HG02981 (cell line): ENCODE results near the gene LRRN2.

Source experiments
- ATAC-seq: cut with Tn5 transposase; IDR thresholded peaks from one replicate; pipeline ENCODE4 v1.9.1; 2021; ENCODE audit warnings: mild to moderate bottlenecking, moderate library complexity; ENCODE audit not compliant: unreplicated experiment

LRRN2 gene

DNA sequence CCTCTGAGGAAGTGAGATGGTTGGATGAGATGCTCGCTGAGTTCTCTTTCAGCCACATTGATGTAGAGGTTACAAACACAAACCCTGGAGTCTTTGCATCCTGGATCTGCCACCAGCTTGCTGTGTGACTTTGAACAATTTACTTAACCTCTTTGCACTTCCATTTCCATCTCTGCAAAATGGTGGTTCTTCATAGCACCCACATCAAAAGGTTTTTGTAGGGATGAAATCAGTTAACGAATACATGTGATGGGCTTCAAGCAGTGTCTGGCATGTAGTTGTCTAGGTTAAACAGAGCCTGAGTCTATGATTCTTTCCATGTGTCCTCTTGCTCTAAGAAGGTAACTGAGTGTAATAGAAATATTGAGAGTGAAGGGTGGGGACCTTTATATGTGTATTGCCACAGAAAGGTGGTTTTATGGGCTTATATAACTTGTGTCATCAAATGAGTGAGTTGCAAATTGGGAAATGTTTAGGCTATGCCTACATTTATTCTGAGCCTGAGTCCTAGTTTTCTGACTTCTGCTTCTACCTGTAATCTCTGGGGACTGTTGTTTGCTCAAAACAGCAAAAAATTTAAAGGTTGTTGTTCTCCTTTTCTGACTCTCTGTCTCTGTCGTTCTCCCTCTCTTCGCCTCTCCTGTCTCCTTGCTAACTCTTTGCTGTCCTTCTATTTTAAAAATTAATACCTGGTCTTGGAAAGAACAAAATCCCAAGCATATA lies 27.3 kb upstream of the LRRN2 start:
- no peak for ATAC-seq

DNA sequence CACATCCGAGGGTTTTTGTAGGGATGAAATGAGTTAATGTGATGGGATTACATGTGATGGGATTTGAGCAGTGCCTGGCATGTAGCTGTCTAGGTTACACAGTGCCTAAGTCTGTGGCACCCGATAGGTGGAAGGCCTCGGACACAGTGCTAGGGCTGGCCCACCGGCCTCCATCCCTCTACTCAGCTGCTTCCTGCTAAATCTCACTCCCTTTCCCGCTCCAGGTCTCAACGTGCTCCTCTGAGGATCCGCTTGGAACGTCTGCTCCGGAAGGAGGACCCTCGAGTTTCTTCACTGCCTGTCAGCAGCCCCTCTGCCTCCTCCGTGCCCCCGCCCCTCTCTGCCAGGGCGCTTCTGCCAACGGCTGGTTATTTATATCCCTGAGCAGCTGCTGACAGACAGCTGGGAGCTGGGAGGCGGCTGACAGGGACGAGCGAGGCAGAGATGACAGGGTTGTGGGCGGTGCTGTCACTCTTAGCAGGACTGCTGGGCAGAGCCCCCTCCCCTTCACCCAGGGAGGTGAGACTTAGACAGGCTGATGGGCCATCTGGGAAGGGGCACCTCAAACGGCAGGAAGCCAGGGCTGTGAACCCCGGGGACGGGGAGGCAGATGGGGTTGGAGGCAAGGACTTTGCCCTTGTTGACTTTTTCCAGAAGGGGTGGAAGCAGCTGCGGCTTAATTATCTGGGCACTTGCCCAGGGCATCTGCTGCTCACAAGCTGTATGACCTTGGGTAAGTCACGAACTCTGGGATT lies 26.6 kb upstream of the LRRN2 start:
- ATAC-seq = no peak

DNA sequence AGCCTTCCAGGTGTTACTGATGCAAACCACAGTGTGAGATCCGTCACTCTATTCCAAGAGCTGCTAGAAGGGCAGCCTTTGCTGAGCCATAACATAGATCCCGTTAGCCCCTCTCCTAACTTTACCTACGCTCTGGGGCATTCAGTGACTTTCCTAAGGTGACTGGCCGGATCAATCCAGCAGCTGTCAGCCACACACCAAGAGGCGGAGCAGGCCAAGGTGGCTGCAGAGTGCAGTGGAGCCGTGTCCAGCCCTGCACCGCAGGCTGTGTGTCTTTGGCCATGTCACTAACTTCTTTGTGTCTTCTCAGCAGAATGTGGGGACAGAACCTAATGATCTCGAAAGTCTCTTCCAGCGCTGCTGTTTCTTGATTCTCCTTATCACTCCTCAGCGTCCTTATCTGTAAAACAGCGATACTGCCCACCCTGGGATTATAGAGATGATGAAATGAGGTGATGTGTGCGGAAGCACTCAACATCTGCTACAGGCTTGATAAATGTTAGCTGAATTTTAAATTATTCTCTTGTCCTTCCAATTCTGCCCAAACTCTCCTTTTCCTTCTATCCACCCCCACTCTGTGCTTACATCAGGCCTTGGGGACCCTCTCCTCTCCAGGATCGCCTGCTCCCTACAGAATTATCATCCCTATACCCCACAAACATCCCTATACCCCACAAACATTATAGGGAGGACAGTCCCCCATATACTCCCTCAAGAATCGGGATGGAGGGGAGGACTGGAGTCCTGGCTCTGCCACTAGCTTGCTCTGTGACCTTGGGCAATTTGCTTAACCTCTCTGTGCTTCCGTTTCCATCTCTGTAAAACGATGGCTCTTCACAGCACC lies 25.8 kb upstream of the LRRN2 start:
- ATAC-seq = no peak

DNA sequence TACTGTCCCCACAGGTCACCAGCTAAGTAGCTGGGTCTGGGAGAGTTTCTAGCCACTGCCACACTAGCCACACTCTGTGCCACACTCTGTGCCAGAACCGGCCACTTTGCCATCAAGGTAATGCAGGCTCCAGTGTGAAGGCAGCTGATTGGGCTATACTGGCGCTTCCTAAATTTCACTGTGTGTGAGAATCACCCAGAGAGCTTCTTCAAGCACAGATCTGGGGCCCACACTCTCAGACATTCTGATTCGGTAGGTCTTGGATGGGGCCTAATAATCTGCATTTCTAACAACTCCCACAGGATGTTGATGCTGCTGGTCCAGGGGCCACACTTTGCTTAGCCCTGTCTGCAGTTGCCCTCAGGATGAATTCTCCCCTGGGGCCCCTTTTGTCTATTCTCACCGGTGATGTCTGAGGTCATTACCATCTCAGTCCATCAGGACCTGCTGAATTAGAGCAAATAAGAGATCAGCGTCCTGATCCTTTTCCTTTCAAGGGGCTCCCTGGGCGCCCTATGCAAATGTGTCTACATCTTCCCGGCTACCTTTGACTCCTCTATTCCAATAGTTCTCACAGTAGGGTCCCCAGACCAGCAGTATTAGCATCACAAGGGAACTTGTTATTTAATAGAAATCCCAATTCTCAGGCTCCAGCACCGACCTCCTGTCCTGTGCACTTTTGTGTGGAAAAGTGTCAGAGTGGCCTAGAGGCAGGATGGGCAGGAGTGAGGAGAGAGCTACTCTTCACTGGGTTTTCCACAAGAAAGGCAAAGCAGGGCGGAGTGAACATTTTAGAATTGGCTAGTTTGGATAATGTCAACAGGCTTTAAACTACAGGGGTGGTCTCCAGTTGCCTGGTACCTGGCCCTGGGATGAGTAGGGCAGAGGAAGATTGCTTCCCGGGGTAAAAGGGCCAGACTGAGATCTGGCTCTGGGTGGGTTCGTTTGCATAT lies 24.7 kb upstream of the LRRN2 start:
- ATAC-seq = no peak

DNA sequence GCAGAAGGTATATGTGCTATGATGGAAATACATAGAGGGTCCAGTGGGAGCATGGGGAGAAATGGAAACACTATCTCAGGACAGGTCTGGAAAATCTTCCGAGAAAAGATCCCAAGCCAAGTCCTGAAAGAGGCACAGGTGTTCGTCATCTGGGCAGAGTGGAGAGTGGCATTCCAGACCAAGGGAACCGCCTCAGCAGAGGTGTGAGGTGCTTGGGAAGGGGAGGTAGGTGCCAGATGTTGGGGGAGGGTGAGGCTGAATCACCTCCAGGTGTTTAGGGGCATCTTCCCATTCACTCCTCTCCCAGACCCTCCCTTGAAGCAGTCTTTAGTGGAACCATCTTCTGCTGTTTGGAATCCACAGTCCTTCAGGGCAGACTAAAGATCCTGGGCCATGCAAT lies 23.5 kb upstream of the LRRN2 start:
- ATAC-seq = no peak

DNA sequence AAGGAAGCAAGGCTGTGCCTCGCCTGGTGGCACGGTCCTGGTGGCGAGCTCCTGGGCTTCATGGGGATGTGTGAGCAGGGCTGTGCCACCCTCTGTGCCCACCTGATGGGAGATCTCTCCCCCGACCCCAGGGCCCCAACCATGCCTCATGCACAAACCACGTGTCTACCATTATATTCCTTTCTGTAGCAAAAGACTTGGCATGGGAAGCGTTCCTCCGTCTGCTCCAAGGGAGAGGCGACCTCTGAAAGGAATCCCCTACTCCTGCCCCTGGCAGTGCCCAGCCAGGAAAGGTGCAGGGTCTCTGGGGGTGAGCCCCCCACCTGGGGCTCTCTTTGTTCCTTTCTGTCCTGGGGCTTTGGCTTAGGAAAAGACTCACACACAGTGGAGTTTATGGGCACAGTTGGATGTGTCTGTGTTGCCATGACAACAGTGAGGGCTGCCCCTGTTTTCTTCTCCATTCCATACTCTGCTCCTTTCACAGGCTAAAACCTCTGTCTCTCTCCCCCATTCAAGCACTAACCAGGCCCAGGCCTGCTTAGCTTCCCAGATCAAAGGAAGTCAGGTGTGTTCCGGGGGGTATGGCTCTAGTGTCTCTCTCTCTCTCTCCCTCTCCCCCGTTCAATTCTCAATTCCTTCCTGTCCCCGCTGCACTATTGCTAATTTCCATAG lies 21.4 kb upstream of the LRRN2 start:
- no peak for ATAC-seq

DNA sequence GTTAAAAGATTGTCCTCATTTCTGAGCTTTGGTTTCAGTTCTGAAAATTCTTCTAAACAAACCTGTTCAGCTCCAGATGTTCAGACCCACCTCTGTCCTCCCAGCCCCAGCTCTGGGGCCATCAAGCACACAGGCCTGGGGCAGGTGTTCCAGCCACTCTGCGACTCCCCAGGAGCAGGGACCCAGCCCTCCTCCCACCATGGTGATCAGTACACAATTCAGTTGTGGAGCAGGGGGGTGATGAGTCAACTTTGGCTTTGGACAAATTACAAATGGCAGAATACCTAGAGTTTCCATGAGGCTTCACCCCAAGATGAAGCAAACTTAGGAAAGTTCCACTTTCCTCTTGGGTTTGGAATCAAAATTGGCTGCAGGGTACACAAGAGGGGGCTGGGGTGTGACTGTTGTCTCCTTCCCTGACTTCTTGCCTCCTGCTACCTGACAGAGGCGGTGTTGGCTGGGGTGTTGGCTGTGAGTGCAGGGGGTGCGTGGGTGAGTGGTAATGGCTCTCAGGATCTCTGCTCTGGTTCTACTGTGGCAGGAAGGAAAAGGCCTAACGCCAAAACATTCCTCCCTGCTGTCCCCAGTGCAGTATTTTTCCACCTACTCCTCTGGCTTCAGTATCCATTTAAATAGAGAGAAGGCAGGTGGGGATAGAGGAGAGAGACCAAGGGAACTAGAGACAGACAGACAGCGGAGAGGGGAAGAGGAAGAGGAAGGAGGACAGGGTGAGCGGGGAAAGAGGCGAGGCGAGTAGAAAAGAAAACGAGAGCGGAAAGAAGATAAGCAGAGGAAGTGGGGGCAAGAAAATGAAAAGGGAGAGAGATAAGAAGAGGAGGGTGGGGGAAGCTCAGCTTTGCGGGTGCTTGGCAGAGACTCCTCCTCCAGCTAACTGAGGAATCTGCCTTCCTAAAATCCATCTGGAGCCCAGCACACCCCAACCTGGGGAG lies 20.6 kb upstream of the LRRN2 start:
- no peak for ATAC-seq

DNA sequence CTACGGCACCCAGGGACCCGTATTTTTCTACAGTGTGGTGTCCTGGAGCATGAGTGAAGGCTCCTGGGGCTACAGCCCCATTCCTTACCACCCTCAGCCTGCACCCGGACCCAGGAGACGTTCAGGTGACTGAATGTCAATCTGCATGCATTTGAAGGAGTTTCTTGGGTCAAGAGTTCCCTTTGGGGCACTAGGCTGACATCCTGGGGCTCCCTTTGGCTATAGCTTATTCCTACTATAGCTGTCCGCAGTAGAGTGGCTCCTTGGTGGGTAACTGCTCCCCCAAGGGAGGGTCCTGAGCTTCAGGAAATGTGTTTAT lies 19.9 kb upstream of the LRRN2 start:
- no peak for ATAC-seq

DNA sequence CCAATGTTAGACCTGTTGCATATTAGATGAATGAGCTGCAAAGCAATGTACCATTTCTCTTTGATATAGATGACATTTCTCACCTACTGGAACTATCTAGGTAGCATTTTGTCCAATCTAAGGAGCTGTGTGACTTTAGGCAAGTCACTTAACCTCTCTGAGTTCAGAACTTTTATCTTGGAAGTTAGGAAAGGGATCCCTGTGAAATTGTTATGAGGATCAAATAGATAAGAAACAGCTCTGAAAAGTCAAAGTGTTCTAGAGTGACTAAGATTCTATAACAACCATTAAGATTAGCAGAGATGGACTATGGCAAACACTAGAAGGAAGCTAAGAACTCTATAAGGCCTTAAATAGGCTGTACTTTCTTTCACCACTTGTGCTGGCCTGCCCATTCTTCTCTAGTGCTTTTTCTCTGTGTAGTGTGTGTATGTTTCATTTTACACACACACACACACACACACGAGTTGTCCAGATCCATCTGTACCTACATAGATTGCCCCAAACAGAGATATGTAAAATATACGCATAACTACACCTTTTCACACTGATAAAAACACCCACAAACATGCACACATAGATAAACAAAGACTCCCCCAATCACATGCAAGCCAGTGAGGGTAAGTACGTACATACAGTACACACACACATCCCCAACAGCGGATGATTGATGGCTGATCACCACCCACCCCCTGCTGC lies 19.4 kb upstream of the LRRN2 start:
- no peak for ATAC-seq

DNA sequence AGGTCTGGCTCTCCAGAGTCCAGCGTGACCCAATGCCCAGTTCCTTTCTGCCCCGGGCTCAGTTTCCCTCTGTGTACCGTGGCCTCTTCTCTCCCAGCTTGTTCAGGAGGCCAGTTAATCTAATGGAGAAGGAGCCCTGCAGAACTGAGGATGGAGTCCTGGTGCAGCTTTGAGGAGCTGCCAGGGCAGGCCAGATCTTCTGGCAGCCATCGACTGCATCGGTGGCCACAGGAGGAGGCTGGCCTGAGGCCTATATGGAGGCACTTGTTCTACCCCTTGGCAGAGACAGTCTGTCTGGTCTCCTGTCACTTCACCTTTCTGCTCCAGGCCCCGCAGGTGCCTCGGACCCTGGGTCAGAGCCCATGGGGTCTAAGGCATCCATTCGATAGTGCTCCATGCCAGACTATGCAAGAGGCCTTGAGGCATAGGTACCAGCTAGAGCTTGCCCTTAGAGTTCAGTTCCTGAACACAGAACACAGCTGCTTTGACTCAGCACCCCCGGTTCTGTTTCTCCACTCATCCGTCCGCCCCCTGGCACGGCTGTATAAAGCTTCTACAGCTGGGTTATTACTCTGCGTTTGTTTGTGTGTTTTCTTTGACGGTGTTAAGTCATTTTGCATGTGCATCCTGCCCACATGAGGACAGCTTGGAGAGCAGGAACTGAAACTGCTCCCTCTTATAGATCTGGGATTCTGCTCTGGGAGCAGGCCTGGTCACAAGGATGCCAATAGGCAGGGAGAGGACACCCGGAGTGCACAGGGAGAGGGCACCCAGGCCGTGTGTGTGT lies 18.5 kb upstream of the LRRN2 start:
- no peak for ATAC-seq

DNA sequence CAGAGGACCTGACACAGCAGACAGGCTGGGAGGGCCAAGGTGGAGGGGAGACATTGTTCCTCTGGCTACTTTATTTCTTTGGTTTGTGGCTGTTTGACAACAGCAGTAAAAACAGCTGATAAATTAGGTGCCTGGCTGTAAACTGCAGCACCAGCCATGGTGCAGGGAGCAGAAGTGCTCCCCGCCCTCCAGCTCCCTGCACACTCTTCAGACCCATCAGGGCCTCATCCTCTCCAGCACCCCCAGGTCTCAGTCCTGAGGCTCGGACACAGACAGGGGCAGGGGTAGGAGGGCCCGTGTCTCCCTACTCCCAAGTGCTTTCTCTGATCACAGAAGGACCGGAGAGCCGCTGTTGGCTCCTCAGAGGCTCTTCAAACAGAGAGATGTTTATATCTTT lies 17.7 kb upstream of the LRRN2 start:
- ATAC-seq = no peak

DNA sequence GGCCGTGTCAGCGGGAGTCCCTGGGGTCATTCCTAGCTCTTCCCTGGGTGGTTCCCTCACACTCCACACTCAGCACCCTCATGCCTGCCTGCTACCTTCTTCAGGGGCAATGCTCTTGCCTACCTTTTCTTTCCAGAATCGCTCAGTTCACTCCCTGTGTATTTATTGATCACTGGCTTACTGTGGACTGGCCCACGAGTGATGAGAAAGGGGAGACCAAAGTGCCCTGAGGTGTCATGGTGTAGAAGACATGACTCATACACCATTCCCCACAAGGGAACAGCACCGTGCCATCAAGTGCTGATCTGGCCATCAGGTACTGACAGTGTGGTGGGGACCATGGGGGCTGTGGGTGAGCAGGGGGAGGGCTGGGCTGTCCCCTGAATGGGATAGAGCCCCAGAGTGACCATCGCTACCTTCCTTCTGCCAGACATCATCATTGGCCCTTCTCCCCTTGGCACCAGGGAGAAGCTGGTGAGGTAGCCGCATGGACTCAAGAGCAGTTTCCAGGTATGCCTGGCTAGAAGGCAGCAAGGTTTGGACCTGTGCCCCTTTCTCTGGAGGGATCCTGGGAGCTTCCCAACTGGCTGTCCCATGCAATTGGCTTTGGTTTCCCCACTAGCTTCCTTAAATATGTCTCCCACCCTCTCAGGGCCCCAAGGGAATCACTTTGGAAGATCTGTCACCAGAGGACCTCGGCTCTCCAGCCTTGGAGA lies 17.2 kb upstream of the LRRN2 start:
- no peak for ATAC-seq

DNA sequence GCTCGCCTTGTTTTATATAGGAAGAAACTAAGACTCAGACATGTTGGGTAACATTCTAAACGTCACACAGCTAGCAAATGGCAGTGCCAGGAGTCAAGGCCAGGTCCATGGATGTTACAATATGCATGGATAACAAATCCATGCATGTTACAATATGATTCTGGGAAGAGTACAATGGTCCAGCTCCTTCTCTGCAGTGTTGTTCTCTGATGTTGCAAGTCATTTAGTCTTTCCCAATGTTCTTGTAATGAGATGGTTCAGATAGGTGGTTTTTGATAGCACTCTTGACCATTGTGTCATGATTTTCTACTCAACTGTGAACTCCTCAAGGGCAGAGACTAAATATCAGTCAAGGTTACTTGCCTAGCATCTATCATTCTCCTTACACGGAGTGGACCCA lies 15.7 kb upstream of the LRRN2 start:
- no peak for ATAC-seq

DNA sequence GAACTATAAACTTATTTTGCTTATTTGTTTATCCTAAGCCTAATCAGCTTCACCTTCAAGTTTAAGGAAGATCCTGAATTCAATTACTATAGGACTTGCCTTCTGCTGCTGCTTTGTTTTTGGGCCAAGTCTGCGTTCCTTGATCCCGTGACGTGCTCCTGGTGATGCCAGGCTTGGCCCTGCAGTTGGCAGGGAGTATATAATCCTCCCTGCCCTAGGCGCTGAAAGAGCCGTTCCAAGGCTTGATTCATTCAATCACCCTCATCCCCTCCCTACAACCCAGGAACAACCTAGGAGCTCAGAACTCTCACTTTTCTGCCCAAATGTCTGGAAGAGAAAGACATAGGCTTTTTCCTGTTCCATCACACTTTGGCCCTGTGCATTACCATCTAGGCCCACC lies 12.4 kb upstream of the LRRN2 start:
- ATAC-seq = no peak

DNA sequence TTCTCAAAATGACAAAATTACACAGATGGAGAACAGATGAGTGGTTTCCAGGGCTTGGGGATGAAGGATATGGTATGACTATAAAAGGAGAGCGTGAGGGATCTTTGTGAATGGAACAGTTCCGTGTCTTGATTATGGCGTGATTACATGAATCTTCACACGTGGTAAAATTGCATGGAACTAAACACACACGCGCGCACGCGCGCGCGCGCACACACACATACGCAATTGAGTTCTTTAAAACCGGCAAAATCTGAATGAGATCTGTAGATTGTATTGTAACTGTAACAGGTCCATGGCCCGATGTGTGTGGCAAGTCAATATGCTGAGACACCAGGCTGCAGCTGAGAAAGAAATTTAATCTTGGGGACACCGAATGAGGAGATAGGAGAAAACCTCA lies 11.1 kb upstream of the LRRN2 start:
- no peak for ATAC-seq

DNA sequence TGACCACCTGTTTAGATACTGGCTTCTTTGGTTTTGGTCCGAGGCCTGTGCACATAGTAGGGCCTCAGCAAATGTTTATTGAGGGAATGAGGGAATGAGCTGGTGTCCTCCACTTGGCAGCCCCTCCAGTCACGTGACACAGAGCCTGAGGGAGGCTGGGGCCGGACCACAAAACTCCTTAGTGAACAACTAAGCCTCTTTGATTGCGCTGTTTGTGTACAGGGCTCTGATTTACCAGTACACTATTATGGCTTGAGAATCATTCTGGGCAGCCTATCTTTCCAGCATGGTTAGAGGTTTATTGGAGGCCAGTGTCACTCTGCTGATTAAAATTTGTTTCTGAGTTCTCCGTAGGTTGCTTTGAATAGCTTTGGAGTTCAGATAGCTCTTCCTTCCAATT lies 10.2 kb upstream of the LRRN2 start:
- no peak for ATAC-seq

DNA sequence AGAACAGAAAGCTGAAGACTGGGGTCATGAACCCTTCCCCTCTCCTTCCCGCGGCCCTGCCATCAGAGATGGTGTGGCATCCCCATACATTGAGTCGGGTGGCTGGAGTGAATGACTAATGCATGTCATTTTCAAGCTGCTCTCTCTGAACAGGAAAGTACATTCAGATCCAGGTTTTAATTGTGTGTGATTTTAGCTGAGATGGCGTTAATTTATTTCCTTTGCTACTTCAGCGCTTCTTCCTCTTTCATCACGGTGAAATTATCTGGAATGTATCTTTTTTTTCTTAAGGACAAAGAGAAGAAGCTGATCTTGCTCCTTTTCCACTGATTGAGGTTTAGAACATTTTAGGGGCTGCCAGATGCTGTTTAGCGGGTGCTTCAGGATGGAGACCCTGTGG lies 8.6 kb upstream of the LRRN2 start:
- ATAC-seq = no peak
